Astrocyte of the cerebellum (primary cell): ENCODE results near the gene ARPC1A.

ENCODE experiments used
- DNase-seq: peaks from one replicate; pipeline ENCODE4 v3.0.0-alpha.2; 2011; ENCODE audit warnings: low read depth
- H3K4me3 ChIP-seq: 2 replicates; pipeline ENCODE4 v1.5.1; 2011; ENCODE audit warnings: mild to moderate bottlenecking, low read depth, low read length, moderate library complexity
- in situ Hi-C: cut with HindIII; loops from 2 replicates; pipeline ENCODE4 v1.10.0; 2017; ENCODE audit warnings: low sequenced_read_pairs
- TF ChIP-seq, protein P1 (sequence below): IDR thresholded peaks from 2 replicates; pipeline ENCODE4 v1.5.1; 2012; ENCODE audit warnings: low read length, low read depth, moderate library complexity, mild to moderate bottlenecking; ENCODE audit errors: missing control alignments

The ARPC1A gene

DNA sequence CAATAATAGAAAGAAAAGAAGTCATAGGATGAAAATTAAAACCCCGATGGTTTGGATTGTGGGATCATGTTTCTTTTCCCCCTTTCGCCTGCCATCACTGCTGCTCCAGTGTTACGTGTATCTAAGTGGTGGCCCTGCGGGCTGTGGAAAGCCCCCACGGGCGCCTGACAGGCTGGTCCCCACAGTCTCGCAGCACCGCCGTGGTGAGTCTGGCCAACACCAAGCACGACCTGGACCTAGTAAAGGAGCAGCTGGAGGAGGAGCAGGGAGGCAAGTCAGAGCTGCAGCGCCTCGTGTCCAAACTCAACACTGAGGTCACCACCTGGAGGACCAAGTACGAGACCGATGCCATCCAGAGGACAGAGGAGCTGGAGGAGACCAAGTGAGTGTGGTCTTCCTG is 33.6 kb upstream of the ARPC1A start:
- TF ChIP-seq, protein P1, sequence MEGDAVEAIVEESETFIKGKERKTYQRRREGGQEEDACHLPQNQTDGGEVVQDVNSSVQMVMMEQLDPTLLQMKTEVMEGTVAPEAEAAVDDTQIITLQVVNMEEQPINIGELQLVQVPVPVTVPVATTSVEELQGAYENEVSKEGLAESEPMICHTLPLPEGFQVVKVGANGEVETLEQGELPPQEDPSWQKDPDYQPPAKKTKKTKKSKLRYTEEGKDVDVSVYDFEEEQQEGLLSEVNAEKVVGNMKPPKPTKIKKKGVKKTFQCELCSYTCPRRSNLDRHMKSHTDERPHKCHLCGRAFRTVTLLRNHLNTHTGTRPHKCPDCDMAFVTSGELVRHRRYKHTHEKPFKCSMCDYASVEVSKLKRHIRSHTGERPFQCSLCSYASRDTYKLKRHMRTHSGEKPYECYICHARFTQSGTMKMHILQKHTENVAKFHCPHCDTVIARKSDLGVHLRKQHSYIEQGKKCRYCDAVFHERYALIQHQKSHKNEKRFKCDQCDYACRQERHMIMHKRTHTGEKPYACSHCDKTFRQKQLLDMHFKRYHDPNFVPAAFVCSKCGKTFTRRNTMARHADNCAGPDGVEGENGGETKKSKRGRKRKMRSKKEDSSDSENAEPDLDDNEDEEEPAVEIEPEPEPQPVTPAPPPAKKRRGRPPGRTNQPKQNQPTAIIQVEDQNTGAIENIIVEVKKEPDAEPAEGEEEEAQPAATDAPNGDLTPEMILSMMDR: no peak
- in situ Hi-C loops: no loop called here
- H3K4me3 ChIP-seq: no peak overlapping the region
- DNase-seq: no peak

GRCh38 chr7:99293167-99293566 is 32.5 kb upstream of the ARPC1A start:
- no peak overlapping the region for H3K4me3 ChIP-seq
- in situ Hi-C loops: no loop called here
- TF ChIP-seq, protein P1: no peak
- DNase-seq: no peak

GRCh38 chr7:99293650-99294049 is 32.0 kb upstream of the ARPC1A start:
- TF ChIP-seq, protein P1: no peak
- in situ Hi-C loops: no loop called here
- DNase-seq: no peak
- no peak overlapping the region for H3K4me3 ChIP-seq

- H3K4me3 ChIP-seq: no peak overlapping the region
- no peak for DNase-seq
- TF ChIP-seq, protein P1: no peak
- in situ Hi-C loops: no loop called here
Measured at GRCh38 chr7:99296471-99296870, 29.2 kb upstream of the ARPC1A start.

- TF ChIP-seq, protein P1: no peak
- DNase-seq: no peak
- in situ Hi-C loops: loop anchor here (25.0 kb wide), 1 partner anchor 289 kb away; no protein-coding TSS in a partner anchor
- no peak overlapping the region for H3K4me3 ChIP-seq
Measured at GRCh38 chr7:99301496-99301895, 24.2 kb upstream of the ARPC1A start.

DNA sequence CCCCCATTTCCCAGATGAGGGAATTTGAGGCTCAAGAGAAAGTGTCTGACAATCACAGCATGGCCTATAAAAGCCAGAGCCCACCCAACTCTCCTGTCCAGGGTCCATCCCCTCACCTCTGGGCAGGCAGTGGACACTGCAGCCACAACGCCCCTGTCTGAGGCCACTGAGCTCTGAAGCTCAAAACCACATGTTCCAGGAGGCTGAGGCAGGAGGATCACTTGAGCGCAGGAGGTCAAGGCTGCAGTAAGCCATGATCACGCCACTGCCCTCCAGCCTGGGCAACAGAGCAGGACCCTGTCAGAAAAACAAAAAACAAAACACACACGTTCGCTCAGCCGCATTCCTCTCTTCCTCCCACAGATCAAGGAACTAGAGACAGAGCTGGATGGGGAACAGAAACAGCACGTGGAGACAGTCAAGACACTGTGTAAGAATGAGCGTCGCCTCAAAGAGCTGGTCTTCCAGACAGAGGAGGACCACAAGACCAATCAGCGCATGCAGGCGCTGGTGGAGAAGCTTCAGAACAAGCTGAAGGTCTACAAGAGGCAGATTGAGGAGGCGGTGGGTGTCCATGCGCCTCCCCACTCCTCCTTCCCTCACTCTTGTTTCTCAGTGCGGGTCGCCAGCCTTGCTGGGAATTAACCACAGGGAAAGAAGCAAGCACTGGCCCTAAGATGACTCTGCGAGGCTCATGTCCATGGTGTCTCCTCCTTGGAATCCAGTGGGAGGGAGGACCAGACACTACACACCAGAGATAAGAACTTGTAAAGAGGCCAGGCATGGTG is 20.0 kb upstream of the ARPC1A start:
- no peak overlapping the region for H3K4me3 ChIP-seq
- in situ Hi-C loops: loop anchor here (25.0 kb wide), 1 partner anchor 293 kb away; no protein-coding TSS in a partner anchor
- TF ChIP-seq, protein P1: no peak
- DNase-seq: no peak
